GM21786 (cell line): ENCODE results near the gene RETREG1.
"Not testable (repeated sequence)": the region's sequence is repeated elsewhere in the genome, so short reads cannot be mapped to it uniquely, and the experiment has no call there.

Source experiments
- ATAC-seq: cut with Tn5 transposase; IDR thresholded peaks from one replicate; pipeline ENCODE4 v1.9.1; 2021; ENCODE audit not compliant: unreplicated experiment

RETREG1 gene

DNA sequence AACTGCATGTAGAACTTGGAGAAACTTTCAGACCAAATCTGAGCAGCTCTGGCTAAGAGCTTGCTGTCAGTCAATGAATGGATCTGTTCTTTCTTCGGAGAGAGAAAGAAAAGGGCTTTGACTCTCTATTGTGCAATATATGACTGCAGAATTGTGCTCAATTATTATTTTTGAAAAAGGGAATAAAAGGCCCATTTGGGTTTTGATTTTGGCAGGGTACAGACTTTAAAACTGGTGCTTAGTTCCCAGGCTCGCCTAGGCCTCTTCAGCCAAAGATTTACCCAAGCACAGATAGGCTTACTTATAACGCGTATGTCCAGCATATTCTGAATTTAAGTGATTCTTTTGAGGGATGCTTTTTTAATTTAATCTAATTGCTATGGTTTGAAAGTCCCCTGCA, 59.3 kb downstream of the RETREG1 start:
- no peak for ATAC-seq

DNA sequence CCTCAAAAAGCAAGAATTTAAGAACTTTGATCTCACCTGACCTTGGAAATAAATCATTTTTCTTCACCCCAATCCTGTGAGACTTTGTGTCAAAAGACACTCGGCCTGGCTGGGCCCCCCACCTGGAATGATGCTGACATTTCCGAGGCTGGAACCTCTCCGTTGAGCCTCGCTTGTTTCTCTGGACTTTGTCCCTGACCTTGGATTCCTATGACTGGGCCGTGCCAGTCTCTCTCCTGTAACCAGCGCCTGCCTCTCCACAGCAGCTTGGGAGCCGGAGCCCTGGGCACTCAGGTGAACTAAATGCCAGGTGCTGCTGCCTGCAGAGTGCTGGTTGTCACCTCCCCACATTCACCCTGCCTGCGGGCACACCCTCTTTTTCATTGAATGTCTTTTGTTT, 62.7 kb downstream of the RETREG1 start:
- no peak for ATAC-seq

DNA sequence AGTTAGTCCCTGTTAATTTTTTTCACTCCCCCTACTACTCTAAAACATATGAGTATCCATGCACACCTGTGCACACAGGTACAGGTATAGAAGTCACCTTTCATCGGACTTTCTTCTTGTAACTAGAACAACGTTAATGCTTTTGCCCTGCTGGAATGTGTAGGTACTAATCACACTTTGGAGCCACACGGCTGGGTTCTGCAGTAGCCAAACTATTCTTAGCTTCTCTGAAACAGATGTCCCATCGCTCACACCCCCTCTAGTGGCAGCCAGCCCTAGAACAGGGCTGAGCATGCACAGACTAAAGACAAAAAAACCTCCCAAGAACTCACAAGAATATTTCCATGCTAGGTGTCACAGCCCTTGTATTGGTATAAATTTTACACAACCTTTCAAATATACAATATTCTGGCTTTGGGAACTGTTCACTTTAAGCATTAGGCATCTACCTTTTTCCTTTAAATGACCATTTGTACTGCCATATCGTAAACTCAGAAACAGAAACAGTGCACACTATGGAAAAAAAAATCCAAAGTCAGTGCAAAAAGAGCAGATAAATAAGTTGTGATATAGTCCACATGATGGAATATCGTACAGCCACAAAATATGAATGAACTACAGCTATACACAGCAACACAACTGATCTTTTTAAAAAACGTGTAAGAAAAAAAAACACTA, 64.0 kb downstream of the RETREG1 start:
- peak; percentile 81 for ATAC-seq

DNA sequence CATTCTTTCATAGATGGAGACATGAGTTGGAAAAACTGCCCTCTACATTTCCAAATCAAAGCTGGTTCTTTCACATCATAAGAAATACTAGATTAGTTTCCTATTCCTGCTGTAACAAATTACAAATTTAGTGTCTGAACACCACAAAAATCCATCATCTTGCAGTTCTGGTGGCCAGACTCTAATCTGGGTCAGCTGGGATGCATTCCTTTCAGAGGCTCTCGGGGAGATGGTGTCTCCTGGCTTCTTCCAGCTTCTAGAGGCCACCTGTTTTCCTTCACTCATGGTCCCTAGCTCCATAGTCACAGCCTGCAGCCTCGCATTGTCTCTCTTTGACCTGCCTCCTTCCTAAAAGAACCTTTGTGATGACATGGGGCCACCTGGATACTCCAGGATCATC, 65.2 kb downstream of the RETREG1 start:
- ATAC-seq: no peak

DNA sequence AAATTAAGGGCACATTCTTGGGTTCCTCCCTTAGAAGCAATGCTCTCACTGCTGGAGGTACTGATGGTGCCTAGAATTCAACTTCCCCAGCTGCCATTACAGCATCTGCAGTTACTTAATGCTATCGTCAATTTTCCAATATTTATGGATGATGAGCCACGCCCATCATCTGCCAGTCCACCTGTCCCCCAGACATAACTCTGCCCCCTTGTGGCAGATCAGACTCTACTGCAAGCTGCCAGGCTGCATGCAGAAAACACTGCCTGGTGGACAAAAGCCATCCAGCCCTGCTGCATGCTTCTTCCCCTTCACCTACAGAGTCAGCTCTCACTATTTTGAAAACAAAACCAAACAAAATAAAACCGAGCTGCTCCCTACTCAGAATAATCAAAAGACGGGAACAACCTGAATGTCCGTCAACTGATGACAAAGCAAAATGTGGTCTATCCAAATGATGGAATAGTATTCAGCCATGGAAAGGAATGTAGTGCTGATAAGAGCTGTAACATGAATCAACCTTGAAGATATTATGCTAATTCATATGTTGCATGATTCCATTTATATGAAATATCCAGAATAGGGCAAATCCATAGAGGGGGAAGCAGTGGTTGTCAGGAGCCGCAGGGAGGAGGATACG, 66.4 kb downstream of the RETREG1 start:
- ATAC-seq: peak; percentile 68

DNA sequence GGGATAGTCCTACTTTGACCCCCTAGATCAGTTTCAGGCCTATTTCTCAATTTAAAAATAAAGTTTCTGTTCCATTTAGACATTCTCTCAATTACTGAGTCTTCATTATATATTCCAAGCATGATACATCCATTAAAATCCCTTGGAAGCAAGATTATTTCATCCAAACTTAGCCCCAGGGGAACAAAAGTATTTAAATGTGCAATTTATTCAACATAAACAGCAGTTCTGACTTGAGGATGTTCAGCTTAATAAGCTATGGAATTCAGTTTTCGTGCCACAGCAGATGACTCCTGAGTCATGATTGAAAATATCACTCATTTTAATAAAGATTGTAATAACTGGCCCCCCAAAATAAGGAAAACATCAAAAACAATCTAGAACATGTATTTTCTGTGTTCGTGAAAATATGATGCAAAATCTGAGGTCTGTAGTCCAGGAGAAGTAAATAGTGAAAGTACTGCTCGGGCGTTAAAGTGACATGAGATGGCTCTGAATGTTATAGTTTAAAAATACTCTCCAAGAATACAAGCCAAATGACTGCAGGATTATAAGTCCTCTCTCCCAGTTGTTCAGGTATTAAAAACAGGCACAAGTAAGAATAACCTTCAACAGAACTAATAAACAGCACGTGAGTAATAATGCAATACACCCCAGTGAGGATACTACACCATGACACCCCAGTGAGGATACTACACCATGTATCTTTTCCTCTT, 67.1 kb downstream of the RETREG1 start:
- ATAC-seq: peak; percentile 17

DNA sequence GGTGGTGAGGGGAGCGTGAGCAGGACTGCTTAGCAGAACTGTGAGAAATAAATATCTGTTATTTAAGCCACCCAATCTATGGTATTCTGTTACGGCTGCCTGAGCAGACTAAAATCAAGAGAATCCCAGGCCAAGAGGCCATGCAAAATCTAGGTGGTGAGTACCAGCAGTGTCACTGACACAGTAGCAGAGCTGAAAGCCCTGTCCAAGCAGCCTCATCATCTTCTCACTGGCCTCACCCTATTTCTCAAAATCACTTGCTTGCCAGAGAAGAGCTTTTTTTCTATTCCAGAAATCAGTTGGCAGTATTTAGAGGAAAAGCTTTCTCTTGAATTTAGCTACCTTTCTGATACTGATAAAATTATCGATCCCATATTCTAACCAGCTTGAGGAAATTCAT, 68.0 kb downstream of the RETREG1 start:
- no peak for ATAC-seq

DNA sequence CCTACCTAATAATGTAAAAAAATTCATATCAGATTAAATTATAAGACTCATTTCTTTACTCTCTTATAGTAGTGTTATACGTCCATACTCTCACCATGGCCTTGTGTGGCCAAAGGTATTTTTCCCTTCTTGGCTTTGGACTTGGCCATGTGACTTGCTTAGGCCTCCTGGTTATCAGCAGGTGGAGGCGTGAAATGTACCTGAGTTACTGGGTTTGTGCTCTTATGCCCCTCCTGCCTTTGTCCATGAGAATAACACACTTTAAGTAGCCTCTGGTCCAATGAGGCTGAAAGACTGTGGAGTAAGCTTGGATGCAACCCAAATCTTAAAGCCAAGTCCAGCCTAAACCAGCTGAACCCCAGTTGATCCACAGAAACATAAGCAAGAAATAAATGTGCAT, 68.7 kb downstream of the RETREG1 start:
- no peak for ATAC-seq

DNA sequence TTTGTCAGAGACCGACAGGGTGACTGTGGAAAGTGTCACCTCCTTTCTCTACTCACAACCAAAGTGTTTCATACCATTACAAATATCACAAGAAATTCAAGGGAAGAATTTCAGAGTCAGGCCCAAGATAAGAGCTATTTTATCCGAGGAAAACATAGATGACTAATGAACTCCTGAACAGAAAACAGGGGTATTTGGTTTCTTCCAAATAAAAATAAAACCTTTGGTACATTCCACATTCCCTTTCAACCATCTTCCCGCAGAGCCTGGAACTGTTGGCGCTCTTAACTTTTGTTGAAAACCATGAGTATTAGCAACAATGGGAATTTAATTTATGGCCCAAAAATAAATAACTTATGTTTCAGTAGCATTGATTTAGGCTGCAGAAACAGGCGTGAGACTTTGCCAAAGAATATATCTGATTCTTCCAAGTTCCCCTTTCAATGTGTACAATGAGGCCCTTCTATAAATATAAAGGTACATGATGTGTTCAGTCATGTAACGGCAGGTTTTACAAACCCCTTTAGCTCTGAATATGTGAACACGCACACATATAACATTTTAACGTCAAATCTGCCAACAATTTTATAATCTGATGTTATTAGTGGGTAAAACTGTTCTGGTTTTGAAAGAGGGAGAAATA, 69.5 kb downstream of the RETREG1 start:
- no peak for ATAC-seq

DNA sequence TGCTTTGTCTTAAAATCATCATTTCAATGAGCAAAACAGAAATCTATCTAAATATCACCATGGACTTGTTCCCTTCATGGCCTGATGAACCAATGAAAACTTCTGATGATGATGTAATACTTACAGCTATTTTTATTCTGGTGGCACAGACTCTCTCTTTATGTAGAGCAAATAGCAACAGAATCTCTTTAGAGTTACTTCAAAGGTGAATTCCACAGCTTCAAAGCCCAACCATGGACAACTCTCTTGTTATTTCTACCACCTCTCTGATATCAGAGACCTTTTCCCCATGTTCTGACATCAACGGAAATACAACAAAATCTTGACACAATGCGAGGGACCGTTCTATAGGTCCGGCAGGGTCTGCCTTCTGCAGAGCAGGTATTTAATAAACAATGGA, 70.1 kb downstream of the RETREG1 start:
- no peak for ATAC-seq

DNA sequence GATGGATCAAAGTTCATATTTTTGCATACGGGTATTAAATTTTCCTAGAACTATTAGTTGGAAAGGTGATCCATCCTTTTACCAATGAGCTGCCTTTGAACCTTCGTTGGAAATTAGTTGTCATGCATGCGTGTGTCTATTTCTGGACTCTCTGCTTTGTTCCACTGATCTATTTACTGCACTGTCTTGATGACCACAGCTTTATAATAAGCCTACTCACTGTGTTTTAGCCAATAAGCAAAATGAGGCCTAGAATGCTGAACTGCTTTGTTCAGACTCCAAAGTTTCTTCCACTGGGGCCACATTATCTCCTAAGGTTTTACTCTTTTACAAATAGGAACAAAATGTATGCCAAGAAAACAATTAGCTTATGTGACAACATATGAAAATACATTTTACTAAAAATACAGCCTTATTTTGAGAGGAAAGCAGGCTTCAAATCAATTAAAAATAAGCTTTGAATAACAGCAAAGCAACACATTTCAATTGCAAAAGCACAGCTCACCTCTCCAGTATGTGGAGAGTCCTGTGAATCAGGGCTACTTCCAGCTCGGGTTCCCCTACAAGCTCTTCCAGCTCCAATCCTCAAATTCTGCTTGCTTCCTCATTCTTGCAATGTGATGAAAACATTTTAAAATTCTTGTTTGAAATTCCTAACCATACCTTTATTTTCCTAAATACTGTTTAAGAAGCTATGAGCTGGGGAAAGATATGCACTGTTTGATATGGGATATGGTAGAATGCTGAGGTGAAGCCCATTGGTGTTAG, 72.0 kb downstream of the RETREG1 start:
- no peak for ATAC-seq

DNA sequence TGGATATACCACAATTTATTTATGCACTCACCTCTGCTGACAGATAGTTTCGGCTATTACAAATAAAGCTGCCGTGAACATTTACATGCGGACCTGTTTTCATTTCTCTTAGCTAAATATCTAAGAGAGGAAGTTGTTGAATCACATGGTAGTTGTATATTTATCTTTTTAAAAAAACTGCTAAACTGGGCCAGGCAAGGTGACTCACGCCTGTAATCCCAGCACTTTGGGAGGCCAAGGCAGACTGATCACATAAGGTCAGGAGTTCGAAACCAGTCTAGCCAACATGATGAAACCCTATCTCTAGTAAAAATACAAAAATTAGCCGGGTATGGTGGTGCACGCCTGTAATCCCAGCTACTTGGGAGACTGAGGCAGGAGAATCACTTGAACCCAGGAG, 73.6 kb downstream of the RETREG1 start:
- not testable (repeated sequence) for ATAC-seq

DNA sequence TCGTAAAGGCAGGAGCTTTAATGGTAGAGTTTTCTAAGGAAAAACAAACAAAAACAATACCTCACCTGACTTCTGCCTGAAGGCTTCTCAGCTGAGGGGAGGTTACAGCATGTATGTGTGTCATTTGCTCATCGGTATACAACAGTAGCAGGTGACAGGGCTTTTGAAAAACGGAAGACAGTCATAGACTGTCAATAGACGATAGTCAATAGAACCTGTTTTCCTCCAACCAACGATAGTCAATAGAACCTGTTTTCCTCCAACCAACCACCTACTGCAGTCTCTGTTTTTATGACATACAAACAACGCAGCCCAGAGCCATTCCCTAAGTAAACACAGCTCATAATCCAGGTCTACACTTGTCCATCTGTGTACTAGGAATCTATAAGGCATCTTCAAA, 74.6 kb downstream of the RETREG1 start:
- ATAC-seq: no peak

DNA sequence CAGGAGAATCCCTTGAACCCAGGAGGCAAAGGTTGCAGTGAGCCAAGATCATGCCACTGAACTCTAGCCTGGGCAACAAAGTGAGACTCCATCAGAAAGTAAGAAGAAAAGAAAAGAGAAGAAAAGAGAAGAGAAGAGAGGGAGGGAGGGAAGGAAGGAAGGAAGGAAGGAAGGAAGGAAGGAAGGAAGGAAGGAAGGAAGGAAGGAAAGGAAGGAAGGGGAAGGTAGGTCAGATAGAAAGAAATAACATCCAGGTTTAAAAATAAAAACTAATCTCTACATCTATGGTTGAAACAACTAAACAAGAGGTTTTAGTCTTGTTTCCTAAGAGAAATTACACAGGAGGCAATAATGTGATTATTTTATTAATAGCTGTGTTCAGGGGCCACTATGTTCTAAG, 75.2 kb downstream of the RETREG1 start:
- ATAC-seq: not testable (repeated sequence)

DNA sequence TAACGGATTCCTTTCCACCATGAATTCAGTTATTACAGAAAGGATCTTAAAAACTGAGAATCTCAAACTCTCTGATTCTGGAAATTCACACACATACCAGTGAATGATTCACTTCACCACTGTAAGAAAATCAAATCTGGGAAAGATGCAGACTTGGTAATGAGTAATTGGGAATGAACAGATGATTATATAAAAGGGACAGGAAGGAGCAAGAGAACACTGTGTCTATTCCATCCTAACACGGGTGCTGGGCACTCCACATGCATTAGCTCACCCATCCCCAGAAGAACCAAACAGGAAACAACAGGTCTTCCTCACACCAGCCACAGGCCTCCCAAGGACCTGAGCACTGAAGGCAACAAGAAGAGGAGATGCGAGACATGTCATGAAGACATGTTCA, 76.4 kb downstream of the RETREG1 start:
- ATAC-seq: no peak

DNA sequence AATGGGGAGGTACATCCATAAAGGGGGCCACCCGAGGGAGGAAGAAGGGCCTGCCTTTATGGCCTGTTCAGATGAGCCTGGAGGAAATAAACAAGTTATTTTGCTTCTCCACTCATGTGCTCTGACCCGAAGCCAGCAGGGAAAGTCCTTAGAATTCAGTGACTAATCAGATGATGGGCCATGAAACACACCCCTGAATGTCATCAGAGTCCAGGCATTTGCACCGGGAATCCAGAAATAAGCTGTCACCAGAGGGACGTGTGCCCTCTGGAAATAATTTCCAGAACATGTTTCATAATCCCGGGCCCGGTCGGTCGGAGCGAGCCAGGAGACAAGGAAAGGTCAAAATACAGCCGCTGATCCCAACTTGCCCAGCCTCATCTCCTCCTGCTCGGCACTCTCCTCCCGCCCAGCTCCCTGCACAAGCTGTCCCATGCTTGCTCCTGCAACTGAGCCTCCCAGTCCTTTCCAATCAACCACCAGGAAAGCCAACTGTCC, 77.6 kb downstream of the RETREG1 start:
- no peak for ATAC-seq

DNA sequence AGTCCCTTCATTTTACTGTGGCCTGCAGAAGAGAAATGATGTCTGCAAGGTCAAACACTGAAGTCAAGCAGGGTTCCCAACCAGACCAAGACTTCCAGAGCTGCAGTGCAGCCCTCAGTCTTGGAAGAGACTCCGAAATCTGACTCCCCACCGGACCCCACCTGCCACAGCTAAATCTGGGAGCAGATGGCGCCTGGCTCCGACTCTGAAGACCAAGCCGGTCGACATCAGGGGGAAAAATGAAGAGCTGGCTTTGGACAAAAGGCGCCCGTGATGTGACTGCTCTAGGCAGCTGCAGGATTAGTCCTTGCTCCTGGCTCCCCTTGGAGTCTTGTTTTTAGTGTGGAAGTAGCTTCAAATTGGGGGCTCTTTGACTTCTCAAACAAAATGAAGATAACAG, 78.8 kb downstream of the RETREG1 start:
- ATAC-seq: no peak

DNA sequence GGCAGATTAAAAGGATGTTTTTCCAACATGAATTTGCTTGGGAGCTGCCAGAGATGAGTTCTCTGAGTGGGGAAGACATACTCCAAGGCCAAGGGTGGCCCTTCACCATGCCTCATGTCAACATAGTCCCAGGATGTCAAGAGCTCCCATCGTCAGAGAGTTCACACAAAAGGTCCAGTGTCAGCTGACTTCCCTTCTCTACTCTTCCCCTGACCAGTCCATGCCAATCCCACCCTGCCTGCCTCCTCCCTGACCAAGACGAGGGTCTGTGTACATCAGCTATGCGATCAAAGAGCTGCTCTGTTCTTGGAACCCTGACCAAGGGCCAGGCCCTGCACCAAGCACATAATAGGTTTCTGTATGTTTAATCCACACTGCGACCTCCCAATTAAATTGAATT, 80.0 kb downstream of the RETREG1 start:
- ATAC-seq: no peak

DNA sequence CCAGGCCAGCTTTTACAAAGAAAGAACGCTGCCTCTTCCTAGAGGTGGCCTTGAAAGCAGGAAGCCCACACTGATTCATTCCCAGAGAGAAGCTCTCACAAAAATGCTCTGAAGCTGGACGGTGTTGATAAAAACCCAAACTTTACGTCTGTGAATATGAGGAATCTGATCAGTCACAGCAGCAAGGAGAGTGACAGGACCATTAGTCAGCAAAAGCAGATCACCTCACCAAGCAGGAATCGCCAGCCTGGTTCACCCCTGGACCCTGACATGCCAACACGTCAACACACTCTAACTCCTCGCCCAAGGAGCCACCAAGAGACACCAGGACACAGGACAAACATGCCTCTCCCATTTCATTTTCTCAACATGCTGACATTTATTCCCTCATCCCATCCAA, 80.6 kb downstream of the RETREG1 start:
- ATAC-seq: no peak

DNA sequence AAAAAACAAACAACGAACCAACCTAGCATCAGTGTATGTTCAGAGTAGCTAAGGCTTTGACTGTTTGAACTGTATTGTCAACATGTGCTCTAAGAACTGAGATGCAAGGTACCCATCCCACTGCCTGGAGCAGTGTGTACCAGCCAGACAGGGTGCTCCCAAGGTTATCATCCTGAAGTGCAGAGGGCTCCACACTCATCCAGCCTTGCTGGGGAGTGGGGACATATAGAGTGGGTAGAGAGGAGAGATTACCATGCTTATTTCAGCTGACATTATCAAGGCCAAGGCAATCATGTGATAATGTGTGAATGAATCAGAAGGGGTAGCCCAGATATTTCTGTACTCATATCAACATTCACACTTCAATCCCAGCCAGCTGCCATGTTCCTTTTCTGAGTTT, 82.5 kb downstream of the RETREG1 start:
- no peak for ATAC-seq

DNA sequence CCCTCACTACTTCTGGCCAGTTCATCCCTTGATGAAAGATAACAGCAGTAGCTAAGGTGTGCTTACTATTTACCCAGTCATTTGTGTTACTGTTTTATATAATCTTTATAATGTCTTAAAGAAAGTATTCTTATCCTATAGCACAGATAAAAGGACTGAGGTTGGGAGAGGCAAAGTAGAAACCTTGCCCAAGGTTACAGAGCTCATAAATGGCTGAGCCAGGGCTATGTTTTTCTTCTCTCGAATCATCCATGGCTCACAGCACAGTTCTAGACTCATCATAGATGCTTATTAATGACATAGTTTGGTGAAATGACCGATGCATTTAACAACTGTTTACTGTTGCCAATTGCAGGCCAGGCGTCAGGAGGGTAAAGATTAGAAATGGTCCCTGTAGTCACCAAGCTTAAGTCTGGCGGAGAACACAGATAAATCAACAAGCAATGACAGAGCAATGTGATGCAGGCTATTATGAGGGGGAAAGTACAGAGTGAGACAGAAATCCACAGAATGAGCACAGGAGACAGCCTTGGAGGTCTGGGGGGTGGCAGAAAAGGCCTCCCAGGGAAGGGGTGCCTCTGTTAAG, 85.6 kb downstream of the RETREG1 start:
- no peak for ATAC-seq
